NCI-H1048 (cell line): ENCODE data around the gene NEURL2.
"Not testable (repeated sequence)": the region's sequence is repeated elsewhere in the genome, so short reads cannot be mapped to it uniquely, and the experiment has no call there.

Source experiments
- DNase-seq: peaks from one replicate; lab custom pipeline; 2025; lab: John Stamatoyannopoulos, UW

The NEURL2 gene

GRCh38 chr20:45898285-45898684 is 7.3 kb upstream of the NEURL2 start:
- no peak for DNase-seq

DNA sequence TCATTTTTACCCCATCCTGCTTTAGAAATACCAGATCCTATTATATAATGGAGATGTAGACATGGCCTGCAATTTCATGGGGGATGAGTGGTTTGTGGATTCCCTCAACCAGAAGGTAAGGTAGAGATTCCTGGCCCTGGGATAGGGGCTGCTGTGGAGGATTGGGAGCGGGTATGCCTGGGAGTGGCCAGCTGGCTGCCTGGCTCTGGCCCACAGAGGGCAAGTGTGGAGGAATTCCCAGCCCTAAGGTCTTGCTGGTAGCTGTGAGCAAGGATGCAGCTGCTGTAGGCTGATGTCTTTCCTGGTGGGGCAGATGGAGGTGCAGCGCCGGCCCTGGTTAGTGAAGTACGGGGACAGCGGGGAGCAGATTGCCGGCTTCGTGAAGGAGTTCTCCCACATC is 6.7 kb upstream of the NEURL2 start:
- no peak for DNase-seq

DNA sequence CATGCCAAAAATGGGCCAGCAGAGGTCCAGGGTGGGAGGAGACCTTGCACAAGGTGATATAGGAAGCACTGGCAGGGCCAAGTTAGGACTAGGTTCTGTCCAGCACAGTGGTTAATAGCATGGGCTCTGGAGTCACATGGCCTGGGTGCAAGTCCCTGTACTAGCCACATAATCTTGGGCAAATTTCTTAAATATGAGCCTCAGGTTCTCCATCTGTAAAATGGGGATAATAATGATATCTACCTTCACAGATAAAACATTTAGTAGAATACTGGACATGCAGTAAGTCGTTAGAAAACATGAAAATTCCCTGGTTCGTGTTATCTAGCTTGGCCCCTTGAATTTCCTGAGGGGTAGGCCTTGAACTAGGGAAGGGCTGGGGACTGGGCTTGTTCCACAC is 6.3 kb upstream of the NEURL2 start:
- no peak for DNase-seq

GRCh38 chr20:45896641-45897161 is 5.7 kb upstream of the NEURL2 start:
- DNase-seq = no peak

GRCh38 chr20:45894797-45895196 is 3.8 kb upstream of the NEURL2 start:
- no peak for DNase-seq

DNA sequence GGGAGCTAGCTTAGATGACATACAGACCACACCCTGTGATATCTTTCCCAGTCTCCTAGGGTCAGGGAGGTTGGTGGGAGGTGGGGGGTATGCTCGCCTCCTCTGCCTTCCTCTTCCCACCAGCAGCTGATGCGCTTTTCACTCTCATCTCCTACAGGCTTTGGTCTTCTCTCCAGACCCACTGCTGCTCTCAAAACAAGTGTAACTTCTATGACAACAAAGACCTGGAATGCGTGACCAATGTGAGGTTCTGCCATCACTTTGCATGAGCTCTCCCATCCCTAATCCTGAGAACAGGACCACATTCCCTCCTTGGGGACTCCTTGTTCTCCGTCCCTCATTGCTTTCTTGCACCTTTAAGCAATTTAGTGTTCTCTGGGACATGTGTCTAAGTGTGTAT is 2.8 kb upstream of the NEURL2 start:
- no peak for DNase-seq

DNA sequence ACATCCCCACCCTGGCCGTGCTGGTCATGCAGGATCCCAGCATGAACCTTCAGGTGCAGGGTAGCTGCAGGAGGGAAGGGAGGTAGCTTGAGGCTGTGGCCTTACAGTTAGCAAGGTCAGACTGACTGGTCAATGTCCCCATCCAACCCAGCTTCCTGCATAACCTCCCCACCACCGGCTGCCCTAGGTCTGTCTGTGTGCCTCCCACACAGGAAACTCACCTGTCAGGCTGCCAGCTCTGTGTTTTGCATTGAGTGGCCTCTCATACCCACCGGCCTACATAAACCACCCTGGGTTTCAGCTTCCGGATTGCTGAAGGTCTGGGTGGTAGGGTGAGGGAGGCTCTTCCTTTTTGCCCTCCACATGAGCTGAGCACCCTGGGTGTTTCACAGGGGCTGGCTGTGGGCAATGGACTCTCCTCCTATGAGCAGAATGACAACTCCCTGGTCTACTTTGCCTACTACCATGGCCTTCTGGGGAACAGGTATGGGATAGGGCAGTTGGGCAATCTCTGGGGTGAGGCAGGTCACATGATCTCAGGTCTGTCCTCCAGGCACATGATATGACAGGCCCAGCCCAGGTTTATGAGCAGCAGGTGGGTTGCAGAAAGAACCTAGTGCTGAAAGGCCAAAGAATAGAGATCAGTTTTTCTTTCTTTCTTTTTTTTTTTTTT is 2.0 kb upstream of the NEURL2 start:
- no peak for DNase-seq

DNA sequence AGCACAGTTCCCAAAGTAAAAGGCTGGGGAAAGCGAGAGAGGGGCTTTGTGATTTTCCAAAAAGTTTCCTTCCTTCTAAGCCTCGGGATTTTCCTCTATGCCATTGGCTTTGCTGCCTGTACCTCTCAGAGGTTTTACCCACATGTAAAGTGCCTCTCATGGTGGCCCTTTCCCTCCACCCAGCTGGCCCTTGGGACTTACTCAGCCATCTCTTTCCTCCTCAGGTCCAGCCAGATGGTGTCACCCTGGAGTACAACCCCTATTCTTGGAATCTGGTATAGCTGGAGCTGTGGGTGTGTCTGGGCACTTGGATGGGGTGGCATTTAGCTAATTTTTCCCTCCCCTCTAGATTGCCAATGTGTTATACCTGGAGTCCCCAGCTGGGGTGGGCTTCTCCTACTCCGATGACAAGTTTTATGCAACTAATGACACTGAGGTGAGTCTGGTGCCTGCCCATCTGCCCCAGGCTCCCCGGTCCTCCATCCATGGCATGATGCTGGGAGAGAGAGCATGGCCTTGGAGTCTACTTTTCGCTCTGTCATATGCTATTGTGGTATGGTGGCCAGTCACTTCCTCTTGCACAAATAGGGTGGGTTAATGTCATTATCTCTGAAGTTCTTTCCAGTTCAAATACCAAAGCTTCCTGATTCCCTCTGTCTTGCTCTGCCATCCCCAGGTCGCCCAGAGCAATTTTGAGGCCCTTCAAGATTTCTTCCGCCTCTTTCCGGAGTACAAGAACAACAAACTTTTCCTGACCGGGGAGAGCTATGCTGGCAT is 1.2 kb upstream of the NEURL2 start:
- no peak for DNase-seq

DNA sequence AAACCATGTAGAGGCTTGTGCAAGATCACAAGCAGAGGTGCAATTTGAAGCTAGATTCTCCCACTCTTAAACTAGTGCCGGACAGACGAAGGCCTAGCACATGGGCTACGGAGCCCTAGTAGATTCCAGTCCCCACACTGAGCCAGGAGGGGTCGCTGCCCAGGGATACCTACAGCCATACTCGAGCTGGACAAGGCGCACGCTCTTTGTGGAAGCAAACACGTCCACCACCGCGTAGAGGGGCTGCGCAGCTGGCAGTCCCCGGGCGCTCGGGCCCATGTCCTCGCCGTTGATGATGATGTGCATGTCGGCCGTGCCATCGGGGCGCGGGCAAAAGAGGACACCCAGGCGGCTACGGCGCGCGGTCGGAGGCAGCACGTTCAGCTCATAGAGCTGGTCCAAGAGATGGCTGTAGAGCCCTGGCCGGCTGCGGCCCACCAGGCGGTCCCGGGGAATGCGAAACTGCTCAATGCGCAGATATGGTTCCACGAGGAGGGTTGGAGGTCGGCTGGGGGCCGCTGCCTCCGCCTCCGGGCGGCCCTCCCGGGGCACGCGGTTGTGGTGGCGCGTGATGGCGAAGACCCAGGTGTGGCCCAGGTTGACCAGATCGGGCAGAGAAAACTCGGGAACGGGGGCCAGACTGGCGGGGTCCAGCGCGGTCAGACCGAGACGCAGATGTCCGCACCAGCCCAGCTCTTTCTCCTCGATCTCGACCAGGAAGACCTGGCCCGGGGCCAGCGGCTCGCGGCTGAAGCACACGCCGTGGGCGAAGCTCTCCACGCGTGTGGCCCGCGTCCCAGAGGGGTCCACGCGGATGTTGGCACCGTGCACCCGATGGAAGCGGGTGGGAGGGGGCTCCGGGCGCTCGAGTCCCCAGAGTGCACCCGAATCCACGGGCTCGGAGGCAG is 677 bp downstream of the NEURL2 start:
- DNase-seq = no peak

- DNase-seq = no peak
Measured at GRCh38 chr20:45888681-45889080, 2.3 kb downstream of the NEURL2 start.

- no peak for DNase-seq
Measured at GRCh38 chr20:45887346-45887715, 3.7 kb downstream of the NEURL2 start, which contains the start of gene SPATA25. Gene SPATA25, minus strand, starts transcription at chr20:45887622. Its CDS starts 32 bp downstream, at chr20:45887590.

DNA sequence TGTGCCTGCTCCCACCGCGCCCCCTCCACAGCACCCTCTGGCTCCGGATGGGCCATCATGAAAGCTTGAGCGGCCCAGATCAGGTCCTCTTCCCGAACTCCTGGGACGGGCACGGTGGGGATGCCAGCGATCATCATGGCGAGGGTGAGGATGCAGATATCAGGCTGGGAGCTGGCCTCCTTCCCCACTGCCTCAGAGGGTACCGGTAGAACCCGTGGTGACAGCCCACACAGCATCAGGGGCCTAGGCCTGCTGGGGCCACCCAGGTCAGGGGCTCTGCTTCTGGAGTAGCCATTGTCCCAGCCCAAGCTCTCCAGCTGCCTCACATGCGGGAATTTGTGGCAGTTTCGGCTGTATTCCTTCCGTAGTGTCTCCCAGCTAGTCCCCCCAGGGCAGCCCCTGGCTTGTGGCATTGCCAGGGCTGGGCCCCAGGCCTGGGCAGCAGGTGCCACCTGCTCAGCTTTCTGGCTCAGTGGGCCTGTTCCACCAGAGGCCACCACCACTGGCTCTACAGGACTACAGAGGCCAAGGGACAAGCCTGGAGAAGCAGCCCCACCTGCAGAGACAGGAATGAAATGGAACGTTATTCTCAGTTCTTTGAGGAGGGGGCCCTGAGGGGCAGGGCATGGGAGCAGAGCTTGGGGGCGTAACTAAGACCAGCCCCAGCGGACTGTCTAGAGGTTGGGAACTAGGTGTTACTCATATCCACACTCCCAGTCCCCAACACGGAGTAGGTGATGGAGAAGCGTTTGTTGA is 4.2 kb downstream of the NEURL2 start:
- DNase-seq = no peak

GRCh38 chr20:45883100-45883469 is 7.9 kb downstream of the NEURL2 start:
- DNase-seq = no peak

DNA sequence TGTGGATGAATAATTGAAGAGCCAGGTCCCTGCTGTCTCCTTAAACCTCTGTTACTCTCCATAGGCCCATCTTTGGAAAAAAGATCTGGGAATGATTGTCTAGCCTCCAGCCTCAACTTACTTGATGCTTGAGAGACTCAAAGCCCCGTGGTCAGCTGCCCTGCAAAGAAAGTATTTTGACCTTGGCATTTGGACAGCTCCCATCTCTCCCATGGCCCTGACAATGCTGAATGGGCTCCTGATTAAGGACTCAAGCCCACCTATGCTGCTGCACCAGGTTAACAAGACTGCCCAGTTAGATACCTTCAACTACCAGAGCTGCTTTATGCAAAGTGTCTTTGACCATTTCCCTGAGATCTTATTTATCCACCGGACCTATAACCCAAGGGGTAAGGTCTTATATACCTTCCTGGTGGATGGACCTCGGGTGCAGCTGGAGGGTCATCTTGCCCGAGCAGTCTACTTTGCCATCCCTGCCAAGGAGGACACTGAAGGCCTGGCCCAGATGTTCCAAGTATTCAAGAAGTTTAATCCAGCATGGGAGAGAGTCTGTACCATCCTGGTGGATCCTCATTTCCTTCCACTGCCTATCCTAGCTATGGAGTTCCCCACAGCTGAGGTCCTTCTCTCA is 8.4 kb downstream of the NEURL2 start:
- no peak for DNase-seq

GRCh38 chr20:45880988-45881788 is 9.8 kb downstream of the NEURL2 start, which contains the start of gene ZSWIM1:
Gene ZSWIM1, plus strand, starts transcription at chr20:45881227. Its CDS starts 1,366 bp downstream, at chr20:45882593.
- DNase-seq = peak; percentile 96

- DNase-seq = no peak
Measured at GRCh38 chr20:45878076-45878761, 12.8 kb downstream of the NEURL2 start.

GRCh38 chr20:45874576-45874975 is 16.4 kb downstream of the NEURL2 start:
- no peak for DNase-seq

DNA sequence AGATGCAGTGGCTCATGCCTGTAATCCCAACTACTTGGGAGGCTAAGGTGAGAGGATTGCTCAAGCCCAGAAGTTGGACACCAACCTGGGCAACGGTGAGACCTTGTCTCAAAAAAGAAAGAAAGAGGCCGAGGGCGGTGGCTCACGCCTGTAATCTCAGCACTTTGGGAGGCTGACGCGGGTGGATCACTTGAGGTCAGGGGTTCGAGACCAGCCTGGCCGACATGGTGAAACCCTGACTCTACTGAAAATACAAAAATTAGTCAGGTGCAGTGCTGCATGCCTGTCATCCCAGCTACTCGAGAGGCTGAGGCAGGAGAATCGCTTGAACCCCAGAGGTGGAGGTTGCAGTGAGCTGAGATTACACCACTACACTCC is 16.9 kb downstream of the NEURL2 start:
- not testable (repeated sequence) for DNase-seq

DNA sequence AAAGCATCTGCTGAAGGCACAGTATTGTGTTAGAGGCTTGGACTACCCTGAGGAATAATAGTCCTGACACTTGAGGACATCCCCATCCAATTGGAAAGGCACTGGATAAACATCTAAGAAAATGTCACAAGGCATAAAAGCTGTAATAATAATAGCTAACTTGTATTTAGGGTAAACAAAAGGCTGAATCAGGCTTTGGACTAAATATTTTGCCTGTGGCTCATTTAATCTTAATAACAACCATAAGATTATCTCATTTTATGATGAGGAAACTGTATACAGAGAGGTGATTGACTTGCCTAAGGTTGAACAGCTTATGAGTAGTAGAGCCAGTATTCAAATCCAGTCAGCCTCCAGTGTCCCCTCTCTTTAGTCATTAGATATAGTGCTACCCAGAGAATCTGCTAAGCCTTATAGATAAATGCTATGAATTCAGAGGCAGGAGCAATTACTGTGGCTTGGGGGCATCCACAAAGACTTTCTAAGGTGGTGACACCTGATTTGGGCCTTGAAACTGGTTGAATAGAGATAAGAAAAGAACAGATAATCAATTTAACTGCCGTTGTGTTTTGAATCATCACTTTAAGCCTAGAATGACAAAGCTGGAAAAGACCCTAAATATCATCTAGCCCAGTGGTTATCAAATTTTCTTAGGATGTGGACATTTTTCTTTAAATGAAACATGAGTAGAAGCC is 17.5 kb downstream of the NEURL2 start:
- DNase-seq = no peak
